GM12874 (cell line): ENCODE results near the gene RAMP3.

Experiments used
- CTCF ChIP-seq: IDR thresholded peaks from 2 replicates; pipeline ENCODE4 v1.5.1; 2011; ENCODE audit warnings: low read depth, mild to moderate bottlenecking, control low read depth, low read length, moderate library complexity; ENCODE audit not compliant: insufficient read depth

The RAMP3 gene

GRCh38 chr7:45224832-45225231 lies 67.2 kb downstream of the RAMP3 start:
- TF ChIP-seq CTCF = no peak

- TF ChIP-seq CTCF = no peak
These were observed 67.8 kb downstream of the RAMP3 start for GRCh38 chr7:45225311-45225947.

- no peak for TF ChIP-seq CTCF
These were observed 68.4 kb downstream of the RAMP3 start for GRCh38 chr7:45225948-45226335.

GRCh38 chr7:45229156-45229920 lies 71.7 kb downstream of the RAMP3 start:
- no peak for TF ChIP-seq CTCF

GRCh38 chr7:45230083-45230482 lies 72.5 kb downstream of the RAMP3 start:
- TF ChIP-seq CTCF = no peak

GRCh38 chr7:45230611-45231165 lies 73.1 kb downstream of the RAMP3 start:
- TF ChIP-seq CTCF = no peak

- TF ChIP-seq CTCF = no peak
These were observed 75.7 kb downstream of the RAMP3 start for GRCh38 chr7:45233249-45233775.
